Skeletal muscle tissue (tissue), 4 donors: Measurements from ENCODE around the gene NTN3. TPM values are rescaled to one million over a fixed set of nuclear protein-coding genes. Genes with fewer than 3 reads are reported as not detected.
A peak's percentile ranks its signal among the peaks of the same experiment; 100 is the strongest.
"Not testable (repeated sequence)": the region's sequence is repeated elsewhere in the genome, so short reads cannot be mapped to it uniquely, and the experiment has no call there.

Source experiments
- H3K27ac ChIP-seq: one replicate; pipeline ENCODE4 v1.7.0; 2013; ENCODE audit warnings: mild to moderate bottlenecking, low read depth, low read length, inconsistent platforms
- H3K27me3 ChIP-seq, 3 donors: one replicate each; pipeline ENCODE4 v1.7.0; 2013; ENCODE audit warnings: low read length in 3 of 3; ENCODE audit not compliant: control insufficient read depth in 3 of 3, insufficient read depth in 3 of 3
- H3K36me3 ChIP-seq, 3 donors: one replicate each; pipeline ENCODE4 v1.7.0; 2013; ENCODE audit warnings: low read length in 3 of 3; ENCODE audit not compliant: control insufficient read depth in 3 of 3, insufficient read depth in 3 of 3
- H3K4me1 ChIP-seq, 3 donors: one replicate each; pipeline ENCODE4 v1.7.0; 2013; ENCODE audit warnings: low read length in 3 of 3, mild to moderate bottlenecking in 3 of 3; ENCODE audit not compliant: control insufficient read depth in 3 of 3, insufficient read depth in 3 of 3
- H3K4me3 ChIP-seq, 3 donors: one replicate each; pipeline ENCODE4 v1.7.0; 2013; ENCODE audit warnings: low read length in 3 of 3
- H3K9ac ChIP-seq, 3 donors: one replicate each; pipeline ENCODE4 v1.7.0; 2013; ENCODE audit warnings: low read length in 3 of 3, mild to moderate bottlenecking in 3 of 3, moderate library complexity in 2 of 3, low read depth in 1 of 3
- H3K9me3 ChIP-seq, 3 donors: one replicate each; pipeline ENCODE4 v1.7.0; 2013; ENCODE audit warnings: low read length in 3 of 3; ENCODE audit not compliant: control insufficient read depth in 3 of 3
- total RNA-seq: library from RNA; depleted of rRNA; stranded (reverse); fragments of >200 nt; gene quantifications from one replicate; pipeline ENCODE4 v1.2.3, GENCODE V29; 2014
- donor health status: Osteomylitis.

The NTN3 gene
- total RNA-seq, 1 donor from 2014 or later, result 5.2 TPM

- not testable (repeated sequence) for H3K27me3 ChIP-seq, H3K27ac ChIP-seq, H3K9me3 ChIP-seq, H3K9ac ChIP-seq, H3K4me3 ChIP-seq, H3K4me1 ChIP-seq
- H3K36me3 ChIP-seq, result peaks cover 2 to 26% (median 16%) of the 10 kb centered on the region in 3 donors
Observed at GRCh38 chr16:2441143-2441804, 29.8 kb upstream of the NTN3 start.

- no peaks in the 10 kb centered on the region for H3K9me3 ChIP-seq
- no peak overlapping the region for H3K9ac ChIP-seq
- H3K36me3 ChIP-seq, result peaks cover 10 to 24% (median 19%) of the 10 kb centered on the region in 3 donors
- peaks cover 0 to 4% (median 0%) of the 10 kb centered on the region in 3 donors for H3K4me1 ChIP-seq
- no peaks in the 10 kb centered on the region for H3K27me3 ChIP-seq
- H3K4me3 ChIP-seq, result no peak overlapping the region
- no peak overlapping the region for H3K27ac ChIP-seq
Observed at GRCh38 chr16:2443555-2443954, 27.5 kb upstream of the NTN3 start.

- Histone ChIP-seq H3K9ac (no peak overlapping the region), H3K27me3 (no peaks in the 10 kb centered on the region), H3K4me1 (peaks cover 0 to 4% (median 0%) of the 10 kb centered on the region in 3 donors), H3K9me3 (no peaks in the 10 kb centered on the region), H3K36me3 (peaks cover 14 to 24% (median 20%) of the 10 kb centered on the region in 3 donors), H3K27ac (no peak overlapping the region), H3K4me3 (no peak overlapping the region)
Observed at GRCh38 chr16:2447920-2448583, 23.0 kb upstream of the NTN3 start.

- Histone ChIP-seq H3K4me1 (no peaks in the 10 kb centered on the region), H3K9ac (no peak overlapping the region), H3K9me3 (no peaks in the 10 kb centered on the region), H3K27ac (no peak overlapping the region), H3K4me3 (no peak overlapping the region), H3K36me3 (peaks cover 20 to 30% (median 23%) of the 10 kb centered on the region in 3 donors), H3K27me3 (no peaks in the 10 kb centered on the region)
Observed at GRCh38 chr16:2449118-2449517, 22.0 kb upstream of the NTN3 start.

- Histone ChIP-seq H3K27me3 (no peaks in the 10 kb centered on the region), H3K4me1 (no peaks in the 10 kb centered on the region), H3K9me3 (no peaks in the 10 kb centered on the region), H3K4me3 (no peak overlapping the region), H3K9ac (no peak overlapping the region), H3K27ac (no peak overlapping the region), H3K36me3 (peaks cover 17 to 20% (median 19%) of the 10 kb centered on the region in 3 donors)
Observed at GRCh38 chr16:2450535-2450934, 20.6 kb upstream of the NTN3 start.

- H3K9ac ChIP-seq, result no peak overlapping the region
- H3K4me1 ChIP-seq, result no peaks in the 10 kb centered on the region
- no peak overlapping the region for H3K4me3 ChIP-seq
- no peaks in the 10 kb centered on the region for H3K27me3 ChIP-seq
- H3K27ac ChIP-seq, result no peak overlapping the region
- H3K36me3 ChIP-seq, result peaks cover 16 to 20% (median 19%) of the 10 kb centered on the region in 3 donors
- no peaks in the 10 kb centered on the region for H3K9me3 ChIP-seq
Observed at GRCh38 chr16:2450975-2451381, 20.1 kb upstream of the NTN3 start.

- H3K36me3 ChIP-seq, result peaks cover 13 to 19% (median 16%) of the 10 kb centered on the region in 3 donors
Observed at GRCh38 chr16:2451851-2452320, 19.2 kb upstream of the NTN3 start.

GRCh38 chr16:2452650-2453049, 18.4 kb upstream of the NTN3 start:
- Histone ChIP-seq H3K36me3 (peaks cover 15 to 19% (median 18%) of the 10 kb centered on the region in 3 donors), H3K9ac (no peak overlapping the region), H3K4me1 (no peaks in the 10 kb centered on the region), H3K27ac (no peak overlapping the region), H3K9me3 (no peaks in the 10 kb centered on the region), H3K27me3 (no peaks in the 10 kb centered on the region), H3K4me3 (no peak overlapping the region)

More at GRCh38 chr16:2451851-2452320, 19.2 kb upstream of the NTN3 start:
- Histone ChIP-seq H3K27me3 (no peaks in the 10 kb centered on the region), H3K4me1 (no peaks in the 10 kb centered on the region), H3K9me3 (no peaks in the 10 kb centered on the region), H3K9ac (no peak overlapping the region), H3K27ac (no peak overlapping the region), H3K4me3 (no peak overlapping the region)

GRCh38 chr16:2455081-2455845, 15.8 kb upstream of the NTN3 start:
- Histone ChIP-seq H3K27me3 (no peaks in the 10 kb centered on the region), H3K9me3 (no peaks in the 10 kb centered on the region), H3K4me3 (no peak overlapping the region), H3K4me1 (peaks cover 6 to 14% (median 9%) of the 10 kb centered on the region in 3 donors), H3K9ac (peak overlapping the region in 1 of 3 donors; percentile 8), H3K27ac (no peak overlapping the region), H3K36me3 (peaks cover 12 to 14% (median 14%) of the 10 kb centered on the region in 3 donors)
